ENCODE measurements around the gene DIP2C.

Gene DIP2C

GRCh38 chr10:459743-460142, 229.7 kb downstream of the DIP2C start:
- TF ChIP-seq CTCF (conservative IDR thresholded peaks at IDR 0.05) = no peak
- TF ChIP-seq ZFX (IDR thresholded peaks at IDR 0.05) = no peak

GRCh38 chr10:458421-458851, 231.0 kb downstream of the DIP2C start:
- no peak for TF ChIP-seq CTCF (conservative IDR thresholded peaks at IDR 0.05)
- no peak for TF ChIP-seq ZFX (IDR thresholded peaks at IDR 0.05)
- H3K27ac ChIP-seq = no peak overlapping the region

More at GRCh38 chr10:459743-460142, 229.7 kb downstream of the DIP2C start:
- no peak overlapping the region for H3K27ac ChIP-seq

- TF ChIP-seq ZFX (IDR thresholded peaks at IDR 0.05) = no peak
- no peak for TF ChIP-seq CTCF (conservative IDR thresholded peaks at IDR 0.05)
- no peak overlapping the region for H3K27ac ChIP-seq
Measured at GRCh38 chr10:456486-456885, 233.0 kb downstream of the DIP2C start.

GRCh38 chr10:454860-455259, 234.6 kb downstream of the DIP2C start:
- no peak overlapping the region for H3K27ac ChIP-seq
- TF ChIP-seq ZFX (IDR thresholded peaks at IDR 0.05) = no peak
- TF ChIP-seq CTCF (conservative IDR thresholded peaks at IDR 0.05) = no peak

- H3K27ac ChIP-seq = no peak overlapping the region
- TF ChIP-seq ZFX (IDR thresholded peaks at IDR 0.05) = no peak
- no peak for TF ChIP-seq CTCF (conservative IDR thresholded peaks at IDR 0.05)
Measured at GRCh38 chr10:453647-454046, 235.8 kb downstream of the DIP2C start.

- TF ChIP-seq CTCF (conservative IDR thresholded peaks at IDR 0.05) = no peak
- TF ChIP-seq ZFX (IDR thresholded peaks at IDR 0.05) = no peak
- no peak overlapping the region for H3K27ac ChIP-seq
Measured at GRCh38 chr10:452512-453426, 236.7 kb downstream of the DIP2C start.

GRCh38 chr10:451856-452255, 237.6 kb downstream of the DIP2C start:
- no peak for TF ChIP-seq ZFX (IDR thresholded peaks at IDR 0.05)
- TF ChIP-seq CTCF (conservative IDR thresholded peaks at IDR 0.05) = no peak
- no peak overlapping the region for H3K27ac ChIP-seq
